Measurements from ENCODE around the gene CTNNA2. TPM values are rescaled to one million over a fixed set of nuclear protein-coding genes. Genes with fewer than 3 reads are reported as not detected.

The CTNNA2 gene
- total and polyA plus RNA-seq, 9 of the 15 experiments (the other 6 are each of a cell fraction or from before 2014, with no cell fraction given): 0.03 to 0.40 (median 0.15) TPM

GRCh38 chr2:79591281-79591680, 78.4 kb downstream of the CTNNA2 start (continued):
- TF ChIP-seq NKRF (IDR thresholded peaks at IDR 0.05; ENCODE audit: borderline replicate concordance) (no peak), ZNF395 (CRISPR knock-in tag; IDR thresholded peaks at IDR 0.05) (no peak), POLR3G (IDR thresholded peaks at IDR 0.05; ENCODE audit: extremely low read depth, insufficient read length, insufficient replicate concordance) (no peak), HEY1 (CRISPR knock-in tag; IDR thresholded peaks at IDR 0.05; ENCODE audit: borderline replicate concordance) (no peak), POLR2A (conservative IDR thresholded peaks at IDR 0.05) (no peak), HMGXB4 (CRISPR knock-in tag; IDR thresholded peaks at IDR 0.05) (no peak), ZEB2 (IDR thresholded peaks at IDR 0.05) (no peak), ZNF347 (CRISPR knock-in tag; IDR thresholded peaks at IDR 0.05; ENCODE audit: low read depth) (no peak)

All from K562 (cell line).